GM18861 (cell line): ENCODE measurements around the gene ADCY2.
"Not testable (repeated sequence)": the region's sequence is repeated elsewhere in the genome, so short reads cannot be mapped to it uniquely, and the experiment has no call there.

ENCODE experiments used
- ATAC-seq: cut with Tn5 transposase; IDR thresholded peaks from one replicate; pipeline ENCODE4 v1.9.1; 2021; ENCODE audit not compliant: unreplicated experiment

The ADCY2 gene

DNA sequence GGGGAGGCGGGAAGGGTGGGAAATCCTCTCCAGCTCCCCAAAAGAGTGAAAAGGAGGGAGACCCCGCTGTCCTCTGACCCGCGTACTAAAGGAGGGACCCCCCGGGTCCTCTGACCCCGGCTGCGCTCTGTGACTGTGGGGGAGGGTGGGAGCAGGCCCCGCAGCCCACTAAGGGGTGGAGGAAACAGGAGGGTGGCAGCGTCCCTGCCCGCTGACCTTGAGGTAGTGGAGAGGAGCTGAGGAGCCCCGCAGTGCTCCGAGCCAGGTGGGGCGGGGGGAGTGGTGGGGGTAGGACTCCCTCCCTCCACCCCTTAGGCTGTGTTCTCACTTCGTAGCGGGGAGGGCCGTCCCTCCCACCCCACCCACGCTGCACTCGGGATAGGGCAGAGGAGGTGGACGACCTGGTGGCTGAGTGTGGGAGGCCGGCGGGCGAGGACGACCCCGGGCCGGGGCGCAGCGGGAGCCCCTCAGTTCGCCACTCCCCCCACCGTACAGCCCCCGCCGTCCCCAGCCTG lies 449 bp upstream of the ADCY2 start:
- ATAC-seq = no peak

DNA sequence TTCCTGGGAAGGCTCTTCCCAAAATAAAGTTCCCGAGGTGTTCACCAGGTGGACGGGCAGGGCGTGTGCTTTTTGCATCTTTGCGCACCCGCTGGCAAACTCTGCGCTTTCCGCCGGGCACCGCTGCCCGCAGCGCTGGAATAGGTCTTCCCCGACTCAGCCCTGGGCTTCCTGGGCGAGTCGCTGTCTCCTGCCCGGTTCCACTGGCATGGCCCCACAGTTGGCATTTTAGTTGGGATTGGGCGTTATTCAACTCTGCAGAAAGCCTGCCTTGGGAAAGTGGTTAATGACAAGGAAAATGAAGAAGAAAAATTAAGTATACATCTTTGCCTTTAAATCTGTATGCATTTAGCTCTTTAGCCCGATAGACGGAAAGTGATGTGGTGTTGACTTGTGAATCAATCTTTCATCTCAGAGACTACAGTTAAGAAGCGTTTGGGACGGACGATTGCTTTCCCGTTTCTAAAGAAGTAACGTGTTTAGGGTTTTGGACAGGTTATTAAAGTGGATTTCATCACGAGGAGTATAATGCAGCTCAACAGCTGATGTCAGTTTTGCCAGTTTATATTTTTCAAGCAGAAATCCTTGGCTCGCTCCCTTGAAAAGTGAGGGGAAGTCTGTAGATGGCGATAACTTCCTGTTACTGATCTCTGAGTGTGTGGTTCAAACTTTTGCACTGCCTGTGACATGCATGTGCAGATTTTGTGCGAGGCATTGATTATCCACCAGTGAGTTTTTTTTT lies 946 bp downstream of the ADCY2 start:
- ATAC-seq = no peak

DNA sequence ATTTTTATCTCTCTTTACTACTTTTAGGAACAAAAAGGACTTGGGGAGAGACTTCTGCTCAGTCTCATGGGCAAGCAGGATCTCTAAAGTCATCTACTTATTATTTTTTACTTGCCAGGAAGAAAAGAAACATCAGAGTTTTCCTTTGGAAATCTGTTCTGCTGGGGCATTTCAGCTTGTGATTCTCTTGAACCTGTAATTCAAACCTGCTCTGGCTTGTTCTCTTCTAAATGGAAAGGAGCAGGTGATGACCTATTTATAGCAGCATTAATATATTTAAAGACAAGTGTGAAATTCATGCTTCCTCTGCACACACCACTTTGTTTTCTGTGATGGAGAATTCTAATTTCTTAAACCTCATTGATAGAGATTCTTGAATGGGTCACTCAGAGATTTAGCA lies 2.0 kb downstream of the ADCY2 start:
- no peak for ATAC-seq

DNA sequence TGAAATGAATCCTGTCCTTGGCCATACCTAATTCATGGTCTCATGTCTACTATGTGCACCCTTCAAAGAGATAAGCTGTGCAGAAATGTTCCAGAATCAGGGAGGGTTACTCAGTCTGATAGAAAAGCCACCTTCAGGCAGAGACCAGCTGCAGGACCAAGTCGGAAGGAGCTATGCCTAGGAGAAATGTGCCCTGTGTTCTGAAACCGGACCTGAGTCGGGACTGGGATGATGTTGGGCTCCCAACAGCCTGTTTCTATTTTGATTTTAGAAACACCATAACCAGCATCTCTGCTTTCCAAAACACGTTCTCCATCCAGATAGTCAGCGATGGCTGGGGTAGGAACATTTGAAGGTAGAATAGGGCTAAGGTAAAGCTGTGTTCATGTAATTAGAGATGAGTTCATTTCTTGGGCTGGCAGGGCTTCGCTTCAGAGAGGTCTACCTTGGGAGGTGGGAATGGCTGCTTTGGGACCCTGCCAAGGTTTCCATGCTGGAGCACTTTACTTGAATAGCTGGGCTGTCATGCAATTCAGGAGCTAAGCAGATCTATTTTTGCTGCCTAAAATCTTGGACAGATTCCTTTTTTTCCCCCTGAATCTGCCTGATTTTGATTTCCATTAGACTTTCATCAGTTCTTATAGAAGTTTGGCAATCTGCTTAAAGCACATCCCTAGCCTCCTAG lies 2.8 kb downstream of the ADCY2 start:
- no peak for ATAC-seq

DNA sequence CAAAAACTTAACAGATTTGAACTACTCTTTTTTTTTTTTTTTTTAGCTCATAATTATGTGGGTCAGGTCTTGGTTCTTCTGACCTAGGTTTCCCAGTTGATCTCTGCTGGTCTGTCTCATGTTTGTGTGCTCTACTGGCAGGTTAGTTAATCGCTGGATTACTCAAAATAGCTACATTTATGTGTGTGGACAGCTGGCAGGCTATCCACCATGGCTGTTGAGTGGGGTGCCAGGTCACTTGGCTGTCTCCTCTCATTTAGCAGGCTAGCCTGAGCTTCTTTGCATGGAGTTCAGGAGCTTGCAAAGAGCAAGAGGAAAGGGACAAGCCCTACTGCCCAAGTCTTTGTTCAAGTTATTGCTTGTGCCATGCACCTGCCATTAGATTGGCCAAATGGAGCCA lies 9.3 kb downstream of the ADCY2 start:
- ATAC-seq = no peak

DNA sequence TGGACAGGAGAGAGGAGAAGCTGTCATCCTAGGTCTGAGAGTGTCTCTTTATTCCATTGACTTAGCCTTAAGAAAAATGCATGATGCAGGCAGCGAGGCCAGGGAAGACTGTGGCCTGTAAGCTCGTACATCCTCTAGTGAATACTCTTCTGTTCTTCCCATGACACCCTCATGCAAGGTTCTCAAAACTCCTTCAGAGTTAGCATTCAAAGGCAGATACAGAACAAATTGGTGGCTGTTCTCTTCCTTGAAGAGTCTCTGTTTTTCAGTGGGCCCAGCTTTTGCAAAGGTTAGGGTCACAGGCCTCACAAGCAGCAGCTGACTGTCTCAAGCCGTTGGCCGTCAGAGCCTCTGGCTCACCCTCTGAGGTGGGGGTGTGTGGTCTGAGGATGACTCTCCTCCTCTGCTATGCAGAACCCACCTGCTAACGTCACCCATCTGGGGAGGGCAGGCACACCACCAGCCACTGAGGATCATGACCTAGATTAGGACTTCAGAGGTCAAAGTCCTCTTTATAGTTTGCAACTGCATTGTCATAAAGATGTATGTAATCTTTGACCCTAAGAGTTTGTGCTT lies 15.1 kb downstream of the ADCY2 start:
- no peak for ATAC-seq

DNA sequence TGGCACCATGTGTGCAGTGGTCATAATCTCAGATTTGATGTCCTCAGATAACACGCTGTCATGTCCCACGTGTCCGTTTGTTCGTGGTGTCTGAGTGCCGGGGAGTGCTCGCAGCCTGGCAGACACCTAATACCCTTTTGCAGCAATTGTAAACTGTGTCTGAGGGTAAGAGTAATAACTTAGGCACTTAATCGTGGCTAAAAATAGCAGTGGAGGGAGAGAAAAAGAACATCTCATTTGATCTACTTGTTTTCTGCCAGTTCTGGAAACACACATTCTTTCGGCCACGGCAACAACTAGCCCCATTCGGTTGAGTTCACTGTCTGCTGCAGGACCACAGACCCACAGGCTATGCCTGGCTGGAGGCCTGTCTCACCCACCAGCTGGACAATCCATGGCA lies 16.5 kb downstream of the ADCY2 start:
- ATAC-seq = no peak

DNA sequence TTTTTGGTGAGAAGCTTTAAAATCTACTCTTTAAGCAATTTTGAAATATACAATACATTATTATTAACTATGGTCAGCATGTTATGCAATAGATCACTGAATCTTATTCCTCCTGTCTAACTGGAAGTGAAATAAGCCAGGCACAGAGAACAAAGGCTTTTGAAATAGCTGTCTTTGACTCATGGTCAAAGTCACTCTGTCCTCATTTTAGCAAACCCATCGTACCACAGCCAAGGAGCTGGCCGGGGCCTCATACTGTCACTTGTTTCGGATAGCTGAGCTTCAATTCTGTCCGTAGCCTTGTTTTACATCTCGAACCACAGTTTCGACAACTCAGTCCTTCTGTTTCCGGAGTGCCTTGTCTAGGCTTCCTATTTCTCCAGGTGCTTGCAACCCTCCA lies 19.2 kb downstream of the ADCY2 start:
- ATAC-seq = no peak

DNA sequence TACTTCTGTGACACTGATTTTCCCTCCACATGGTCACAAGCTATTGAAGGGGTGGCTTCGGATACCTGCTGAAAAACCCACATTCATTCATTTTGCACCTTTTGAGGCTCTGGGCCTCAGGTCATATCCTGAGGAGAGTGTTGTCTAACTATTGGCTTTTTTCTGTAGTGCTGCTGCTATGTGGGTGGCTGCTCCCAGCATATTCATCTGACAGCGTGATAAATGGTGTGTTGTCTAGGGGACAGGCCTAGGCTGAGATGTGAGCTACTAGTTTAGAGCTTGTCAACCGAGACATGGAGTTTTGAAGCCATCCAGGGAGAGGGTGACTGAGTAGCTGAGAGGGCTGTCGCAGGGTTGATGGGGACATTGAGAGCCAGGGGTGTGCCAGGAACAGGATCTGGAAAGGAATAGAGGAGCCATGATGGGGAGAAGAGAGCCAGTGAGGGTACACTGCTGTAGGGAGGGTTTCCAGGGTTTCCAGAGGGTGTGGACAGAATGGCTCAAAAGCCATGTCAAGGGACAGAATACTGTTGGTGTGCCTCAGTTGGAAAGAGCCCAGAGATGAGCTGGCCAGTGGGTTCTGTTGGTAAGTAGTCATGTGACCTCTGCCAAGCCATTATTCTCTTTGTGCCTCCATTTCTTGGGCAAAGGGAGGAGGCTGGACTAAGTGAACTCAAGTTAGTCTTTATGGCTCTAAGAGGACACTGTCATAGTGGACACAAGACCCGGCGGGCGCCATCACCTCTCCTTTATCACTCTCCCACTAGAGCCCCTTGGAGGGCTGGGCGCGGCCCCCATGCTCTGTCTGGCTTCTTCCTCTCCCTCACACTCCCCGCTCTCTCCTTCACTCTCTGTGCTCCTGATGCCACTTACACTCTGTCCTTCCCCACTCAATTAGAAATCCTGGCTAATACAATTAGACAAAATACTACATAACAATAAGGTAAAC lies 19.9 kb downstream of the ADCY2 start:
- ATAC-seq = no peak

DNA sequence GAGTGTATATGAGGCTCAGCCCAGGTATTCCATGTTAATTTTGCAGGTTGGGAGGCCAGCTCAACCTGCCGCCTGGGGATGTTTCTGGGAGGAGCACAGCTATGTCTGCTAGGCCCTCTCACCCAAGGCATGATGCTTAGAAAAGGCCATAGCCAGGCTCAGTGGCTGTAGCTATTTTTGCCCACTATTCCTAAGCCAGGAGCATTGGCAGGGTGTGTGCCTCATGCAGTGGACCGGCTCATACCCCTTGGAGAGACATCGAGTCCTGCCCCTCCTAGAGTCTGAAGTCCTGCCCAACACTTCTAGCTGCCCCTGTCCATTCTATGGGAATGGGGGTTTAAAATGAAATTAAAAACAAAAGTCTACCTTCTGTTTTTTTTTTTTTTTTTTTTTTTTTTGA lies 22.3 kb downstream of the ADCY2 start:
- ATAC-seq = no peak

DNA sequence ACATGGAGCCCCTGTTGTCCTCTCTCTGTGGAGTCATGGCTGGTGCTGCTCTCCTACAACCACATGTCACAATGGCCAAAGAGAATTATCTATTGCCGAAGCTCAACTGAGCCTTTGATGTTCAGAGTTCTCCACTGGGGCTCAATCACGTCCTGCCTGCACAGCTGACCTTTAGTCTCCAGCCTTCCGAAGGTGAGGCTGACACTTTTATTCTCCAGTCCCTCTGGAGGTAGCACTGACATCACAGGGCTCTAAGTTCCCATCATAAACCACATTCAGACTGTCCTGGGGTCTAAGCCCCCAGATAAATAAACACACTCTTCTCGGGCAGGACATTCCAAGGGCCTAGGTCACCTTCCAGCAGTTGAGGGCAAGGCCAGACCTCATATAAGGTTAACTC lies 23.4 kb downstream of the ADCY2 start:
- no peak for ATAC-seq

DNA sequence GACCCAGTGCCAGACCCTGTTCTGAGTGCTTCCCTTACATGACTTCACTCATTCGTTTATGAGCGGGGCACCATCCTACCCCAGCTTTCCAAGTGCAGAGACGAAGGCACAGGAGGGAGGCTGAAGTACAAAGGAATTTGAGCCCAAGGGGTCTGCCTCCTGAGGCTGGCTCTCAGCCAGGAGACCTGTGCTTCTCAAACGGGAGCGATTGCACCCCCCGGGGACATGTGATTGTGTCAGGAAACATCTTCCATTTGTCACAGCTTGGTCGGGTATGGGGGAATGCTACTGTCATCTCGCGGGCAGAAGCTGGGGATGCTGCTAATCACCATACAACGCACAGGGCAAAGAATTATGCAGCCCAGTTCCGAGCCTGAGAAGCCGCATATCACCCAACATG lies 23.9 kb downstream of the ADCY2 start:
- ATAC-seq = no peak

DNA sequence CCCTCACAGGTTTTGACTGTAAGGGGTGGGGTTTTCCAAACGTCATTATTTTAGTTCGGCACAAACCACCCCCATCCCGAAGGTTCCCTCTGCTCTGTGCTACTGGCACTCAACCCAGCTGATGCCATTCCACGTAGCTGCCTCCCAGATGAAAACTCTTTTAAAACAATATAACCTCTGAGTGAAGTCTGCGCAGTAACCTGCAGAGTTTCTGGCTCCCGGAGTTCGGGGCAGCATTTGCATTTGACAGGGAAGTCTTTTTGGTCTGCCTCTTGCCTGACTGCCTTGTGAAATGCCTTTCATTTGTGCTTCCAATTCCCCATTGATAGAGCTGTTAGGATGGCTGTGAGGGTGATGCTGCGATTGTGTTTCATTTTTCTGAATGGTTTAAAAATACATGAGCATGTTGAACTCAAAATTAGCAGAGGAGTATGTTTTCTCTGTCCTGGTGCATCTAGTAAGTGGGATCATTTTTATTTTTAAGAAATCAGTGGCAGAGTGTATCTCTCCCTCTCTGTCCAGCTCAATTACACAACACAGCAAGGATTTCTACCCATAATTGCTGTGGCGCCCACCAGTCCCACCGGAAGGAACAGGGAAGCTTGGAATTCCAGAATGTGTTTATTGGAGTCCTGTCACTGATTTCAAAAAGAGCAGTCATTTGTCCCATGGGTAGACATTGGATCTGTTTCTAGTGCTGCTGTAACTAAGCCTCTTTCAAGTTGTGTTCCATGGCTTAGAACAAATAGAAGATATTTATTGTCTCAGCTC lies 24.8 kb downstream of the ADCY2 start:
- no peak for ATAC-seq

DNA sequence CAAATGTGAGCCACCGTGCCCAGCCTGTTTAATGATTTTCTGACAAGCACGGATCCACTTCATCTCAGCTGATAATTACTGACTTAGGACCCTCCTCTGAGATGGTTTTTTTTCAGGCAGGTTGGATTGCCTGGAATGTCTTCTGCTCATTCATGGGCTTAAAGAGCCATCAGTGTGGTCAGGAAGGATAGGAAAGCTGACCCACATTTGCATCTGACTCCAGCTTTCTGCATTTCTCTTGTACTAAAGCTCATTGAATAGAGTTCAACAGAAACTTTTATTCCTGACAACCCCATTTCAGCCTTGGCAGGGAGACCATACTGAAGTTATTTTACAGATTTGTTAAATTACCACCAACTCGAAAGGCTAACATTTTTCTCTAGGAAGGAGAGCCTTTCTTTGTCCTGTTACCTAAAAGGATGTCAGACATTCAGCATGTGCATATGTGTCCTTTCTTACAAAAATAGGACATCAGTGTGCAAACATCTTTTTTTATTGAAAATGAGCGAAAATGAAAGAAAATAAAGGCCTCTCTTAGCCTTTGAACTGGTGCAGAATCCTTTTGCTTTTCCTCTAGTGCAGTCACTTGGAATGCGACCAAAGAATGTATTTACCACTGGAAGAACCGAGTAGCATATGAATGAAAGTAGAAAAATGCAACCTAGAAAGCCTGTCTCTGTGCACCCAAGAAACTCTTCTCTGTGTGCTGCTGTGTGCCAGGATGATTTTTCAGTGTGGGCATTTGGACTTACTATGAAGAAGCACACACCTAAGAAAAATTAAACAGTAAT lies 26.6 kb downstream of the ADCY2 start:
- ATAC-seq = no peak

DNA sequence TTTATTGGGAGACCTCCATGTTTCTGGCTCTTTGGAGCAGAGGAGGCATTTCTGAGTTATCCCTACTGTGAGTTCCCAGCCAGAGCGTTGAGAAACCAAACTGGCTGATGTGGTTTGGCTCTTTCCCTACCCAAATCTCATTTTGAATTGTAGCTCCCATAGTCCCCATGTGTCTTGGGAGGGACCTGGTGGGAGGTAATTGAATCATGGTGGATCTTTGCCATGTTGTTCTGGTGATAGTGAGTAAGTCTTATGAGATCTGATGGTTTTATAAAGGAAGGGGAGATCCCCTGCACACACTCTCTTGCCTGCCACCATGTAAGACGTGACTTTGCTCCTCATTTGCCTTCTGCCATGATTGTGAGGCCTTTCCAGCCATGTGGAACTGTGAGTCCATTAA lies 27.3 kb downstream of the ADCY2 start:
- ATAC-seq = not testable (repeated sequence)

DNA sequence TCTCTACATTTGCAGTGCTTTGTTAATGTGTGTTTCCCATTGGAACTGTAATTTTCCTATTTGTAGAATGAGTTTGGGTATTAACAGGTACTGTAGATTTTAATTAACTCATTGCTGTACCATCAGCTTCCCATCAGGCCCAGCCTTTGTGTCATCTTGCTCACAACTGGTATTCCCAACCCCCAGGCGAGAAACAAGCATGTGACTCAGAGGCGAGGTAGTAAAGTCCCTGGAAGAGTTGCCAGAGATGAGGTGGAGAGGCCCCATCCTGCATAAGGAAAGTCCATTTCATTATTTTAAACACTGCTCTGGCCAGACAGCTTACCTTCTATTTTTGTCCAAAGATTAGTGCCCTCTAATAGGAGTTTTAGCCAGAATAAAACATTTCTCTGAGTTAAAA lies 29.9 kb downstream of the ADCY2 start:
- no peak for ATAC-seq

DNA sequence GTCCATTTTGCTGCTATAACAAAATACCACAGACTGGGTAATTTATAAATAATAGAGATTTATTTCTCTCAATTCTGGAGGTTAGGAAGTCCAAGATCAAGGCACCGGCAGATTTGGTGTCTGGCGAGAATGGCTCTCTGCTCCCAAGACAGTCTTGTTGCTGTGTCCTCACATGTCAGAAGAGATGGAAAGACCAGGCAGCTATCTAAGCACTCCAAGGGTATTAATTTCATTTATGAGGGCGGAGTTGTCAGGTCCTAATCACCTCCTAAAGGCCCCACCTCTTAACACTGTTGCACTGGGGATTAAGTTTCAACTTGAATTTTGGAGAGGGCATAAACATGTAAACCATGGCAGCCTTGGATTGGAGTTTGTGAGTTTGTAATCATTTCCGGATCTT lies 30.3 kb downstream of the ADCY2 start:
- no peak for ATAC-seq

DNA sequence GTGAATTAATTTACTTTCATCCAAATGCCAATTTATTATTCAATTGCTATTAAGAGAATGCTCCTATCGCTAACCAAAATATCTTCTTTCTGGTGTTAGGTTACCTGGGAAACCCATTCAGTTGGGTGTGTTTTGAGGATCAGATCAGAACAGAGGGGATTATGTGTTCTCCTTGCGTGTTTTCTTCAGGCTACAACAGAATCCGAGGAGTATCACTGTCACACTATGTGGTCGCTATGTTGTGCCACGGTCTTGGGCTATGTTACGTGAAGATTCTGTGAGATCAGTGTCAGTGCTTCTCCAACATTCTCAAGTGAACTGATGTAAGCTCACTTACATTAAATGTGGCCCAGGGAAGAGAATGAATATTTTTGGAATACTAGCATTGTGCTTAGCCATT lies 39.0 kb downstream of the ADCY2 start:
- ATAC-seq = no peak

DNA sequence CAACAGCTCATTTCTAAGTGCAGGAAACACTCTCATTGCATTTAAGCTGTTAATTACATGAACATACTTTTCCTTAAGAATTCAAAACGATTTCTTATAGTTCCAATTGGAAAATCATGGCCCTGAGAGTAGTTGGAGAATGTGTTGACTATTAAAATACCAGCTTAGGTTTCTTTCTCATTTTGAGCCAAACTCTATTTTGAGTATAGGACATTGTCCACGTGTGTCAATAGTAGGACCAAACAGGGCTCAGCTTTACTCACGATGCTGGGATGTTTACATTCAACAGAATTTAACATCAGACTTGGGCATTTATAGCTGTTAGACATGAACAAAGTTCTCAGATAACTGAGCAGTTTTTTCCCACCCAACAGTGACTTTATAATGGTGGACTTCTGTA lies 39.6 kb downstream of the ADCY2 start:
- no peak for ATAC-seq

DNA sequence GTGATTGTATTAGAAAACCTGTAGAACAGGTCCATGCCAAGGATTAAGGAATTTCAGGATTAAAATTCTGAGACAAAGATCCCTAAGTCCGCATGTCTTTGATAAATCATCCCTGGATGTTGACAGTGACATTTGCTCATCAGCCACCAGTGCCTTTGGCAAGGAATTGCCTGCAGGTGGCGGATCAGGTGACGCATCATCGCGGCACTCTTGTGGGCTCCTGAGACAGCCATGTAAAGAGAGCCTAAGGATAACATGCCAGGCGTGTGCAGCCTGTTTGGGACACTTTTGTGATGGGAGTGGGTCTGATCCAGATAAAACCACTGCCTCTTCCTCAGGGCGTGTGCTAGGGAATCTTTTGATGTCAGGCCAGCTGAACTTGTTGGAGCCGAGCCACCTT lies 40.6 kb downstream of the ADCY2 start:
- ATAC-seq = no peak
